Osteocyte (in vitro differentiated cells): ENCODE measurements around the gene GRIA1. TPM values are rescaled to one million over a fixed set of nuclear protein-coding genes. Genes with fewer than 3 reads are reported as not detected.

Experiments
- DNase-seq: peaks from one replicate; pipeline ENCODE4 v3.0.0; 2021; ENCODE audit warnings: mixed read lengths; ENCODE audit not compliant: unreplicated experiment; ENCODE audit errors: extremely low spot score
- H3K27ac Mint-ChIP-seq: one replicate; pipeline ENCODE4 v1.8.0; 2021; ENCODE audit warnings: mild to moderate bottlenecking, mixed read lengths; ENCODE audit not compliant: unreplicated experiment
- H3K27me3 Mint-ChIP-seq: one replicate; pipeline ENCODE4 v1.8.0; 2021; ENCODE audit warnings: mixed read lengths; ENCODE audit not compliant: unreplicated experiment
- H3K36me3 Mint-ChIP-seq: one replicate; pipeline ENCODE4 v1.8.0; 2021; ENCODE audit warnings: mixed read lengths; ENCODE audit not compliant: unreplicated experiment
- H3K4me1 Mint-ChIP-seq: one replicate; pipeline ENCODE4 v1.8.0; 2021; ENCODE audit warnings: mixed read lengths; ENCODE audit not compliant: unreplicated experiment
- H3K4me3 Mint-ChIP-seq: one replicate; pipeline ENCODE4 v1.8.0; 2021; ENCODE audit warnings: mild to moderate bottlenecking, moderate library complexity, mixed read lengths; ENCODE audit not compliant: unreplicated experiment
- H3K9me3 Mint-ChIP-seq: one replicate; pipeline ENCODE4 v1.8.0; 2021; ENCODE audit warnings: mixed read lengths; ENCODE audit not compliant: unreplicated experiment
- total RNA-seq: library from RNA; stranded (reverse); gene quantifications from 2 replicates; pipeline ENCODE4 v1.2.1, GENCODE V29; 2021
- TF ChIP-seq, protein P1 (sequence below): fragments of 200-600 bp; sonication (generic); IDR thresholded peaks from 2 replicates; pipeline ENCODE4 v1.5.0; 2021; ENCODE audit warnings: antibody characterized with exemption, mild to moderate bottlenecking, moderate library complexity

The GRIA1 gene
- total RNA-seq, 1 donor from 2014 or later, result 48.8 TPM

DNA sequence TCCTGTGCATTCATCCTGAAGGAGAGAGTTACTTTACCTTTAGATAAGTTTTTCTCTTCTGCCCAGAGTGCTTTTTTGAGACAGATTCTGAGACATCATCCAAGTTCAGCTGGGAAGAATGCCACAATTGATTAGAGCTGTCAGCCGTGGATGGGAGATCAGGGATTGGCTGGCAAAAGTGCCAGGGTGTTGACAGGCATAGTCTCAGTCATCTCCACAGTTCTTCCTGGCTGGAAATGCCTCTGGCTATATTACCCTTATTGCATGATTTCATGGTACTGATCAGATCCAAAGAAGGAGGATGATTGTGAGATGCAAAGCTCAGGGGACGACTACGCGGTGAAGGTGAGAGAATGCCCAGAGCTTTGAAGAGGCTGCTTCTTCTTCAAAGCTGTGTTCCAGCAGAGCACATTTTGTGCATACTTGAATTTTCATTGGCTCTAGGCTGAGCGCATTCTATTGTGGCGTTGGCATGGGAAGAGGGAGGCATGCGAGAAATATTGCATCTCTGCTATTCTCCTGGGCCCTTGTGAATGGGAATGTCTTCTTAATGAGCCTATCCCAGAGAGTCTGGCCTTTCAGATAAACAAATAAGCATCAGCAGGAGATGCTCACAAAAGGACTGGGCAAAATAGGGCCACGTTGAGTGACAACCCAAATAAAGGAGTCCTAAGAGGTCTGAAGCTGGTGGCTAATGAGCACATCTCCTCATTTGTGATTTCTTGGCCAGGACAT, 82.1 kb downstream of the GRIA1 start:
- Mint-ChIP-seq H3K27me3 (no peaks in the 10 kb centered on the region), H3K9me3 (peaks cover 3% of the 10 kb centered on the region), H3K27ac (no peak overlapping the region), H3K36me3 (peaks cover 2% of the 10 kb centered on the region), H3K4me3 (no peak overlapping the region), H3K4me1 (peaks cover 18% of the 10 kb centered on the region)
- TF ChIP-seq, protein P1, sequence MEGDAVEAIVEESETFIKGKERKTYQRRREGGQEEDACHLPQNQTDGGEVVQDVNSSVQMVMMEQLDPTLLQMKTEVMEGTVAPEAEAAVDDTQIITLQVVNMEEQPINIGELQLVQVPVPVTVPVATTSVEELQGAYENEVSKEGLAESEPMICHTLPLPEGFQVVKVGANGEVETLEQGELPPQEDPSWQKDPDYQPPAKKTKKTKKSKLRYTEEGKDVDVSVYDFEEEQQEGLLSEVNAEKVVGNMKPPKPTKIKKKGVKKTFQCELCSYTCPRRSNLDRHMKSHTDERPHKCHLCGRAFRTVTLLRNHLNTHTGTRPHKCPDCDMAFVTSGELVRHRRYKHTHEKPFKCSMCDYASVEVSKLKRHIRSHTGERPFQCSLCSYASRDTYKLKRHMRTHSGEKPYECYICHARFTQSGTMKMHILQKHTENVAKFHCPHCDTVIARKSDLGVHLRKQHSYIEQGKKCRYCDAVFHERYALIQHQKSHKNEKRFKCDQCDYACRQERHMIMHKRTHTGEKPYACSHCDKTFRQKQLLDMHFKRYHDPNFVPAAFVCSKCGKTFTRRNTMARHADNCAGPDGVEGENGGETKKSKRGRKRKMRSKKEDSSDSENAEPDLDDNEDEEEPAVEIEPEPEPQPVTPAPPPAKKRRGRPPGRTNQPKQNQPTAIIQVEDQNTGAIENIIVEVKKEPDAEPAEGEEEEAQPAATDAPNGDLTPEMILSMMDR, result no peak
- DNase-seq, result no peak

DNA sequence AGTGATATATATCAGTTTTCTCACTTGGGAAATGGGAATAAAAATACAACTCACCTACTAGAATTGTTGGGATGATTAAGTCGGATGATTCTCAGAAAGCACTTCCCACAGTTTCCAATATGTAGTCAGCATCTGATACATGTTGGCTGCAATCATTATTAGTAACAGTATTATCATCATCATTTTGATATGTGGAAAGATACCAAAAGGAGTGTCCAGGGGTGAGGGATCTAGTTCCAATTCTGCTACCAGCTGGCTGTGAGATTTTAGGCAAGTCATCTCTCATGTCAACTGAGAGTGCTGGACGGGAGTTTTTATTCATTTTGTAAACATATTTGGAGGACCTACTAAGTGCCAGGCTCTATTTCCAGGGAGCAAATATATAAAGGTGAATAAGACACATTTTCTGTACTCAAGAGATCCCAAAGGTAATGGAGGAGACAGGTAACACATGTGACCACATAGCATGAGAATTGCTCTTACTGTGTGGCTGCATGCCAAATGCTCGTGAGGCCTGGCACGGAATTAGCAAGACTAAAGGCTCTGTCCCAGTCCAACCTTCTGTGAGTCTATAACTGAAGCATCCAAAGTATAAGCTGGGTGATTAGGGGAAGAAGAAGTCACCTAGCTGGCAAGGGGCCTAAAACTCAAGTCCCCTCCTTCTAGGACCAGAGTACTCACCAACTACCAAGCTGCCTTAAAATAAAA, 83.0 kb downstream of the GRIA1 start:
- Mint-ChIP-seq H3K36me3 (peaks cover 2% of the 10 kb centered on the region), H3K4me3 (no peak overlapping the region), H3K9me3 (peaks cover 3% of the 10 kb centered on the region), H3K27ac (no peak overlapping the region), H3K27me3 (no peaks in the 10 kb centered on the region), H3K4me1 (peaks cover 21% of the 10 kb centered on the region)
- TF ChIP-seq, protein P1, result no peak
- DNase-seq, result no peak

GRCh38 chr5:153584126-153584959, 93.9 kb downstream of the GRIA1 start:
- H3K27me3 Mint-ChIP-seq, result no peaks in the 10 kb centered on the region
- H3K27ac Mint-ChIP-seq, result peak overlapping the region; percentile 66
- H3K9me3 Mint-ChIP-seq, result no peaks in the 10 kb centered on the region
- H3K4me1 Mint-ChIP-seq, result peaks cover 34% of the 10 kb centered on the region
- no peak overlapping the region for H3K4me3 Mint-ChIP-seq
- TF ChIP-seq, protein P1, result no peak
- no peaks in the 10 kb centered on the region for H3K36me3 Mint-ChIP-seq
- DNase-seq, result no peak

DNA sequence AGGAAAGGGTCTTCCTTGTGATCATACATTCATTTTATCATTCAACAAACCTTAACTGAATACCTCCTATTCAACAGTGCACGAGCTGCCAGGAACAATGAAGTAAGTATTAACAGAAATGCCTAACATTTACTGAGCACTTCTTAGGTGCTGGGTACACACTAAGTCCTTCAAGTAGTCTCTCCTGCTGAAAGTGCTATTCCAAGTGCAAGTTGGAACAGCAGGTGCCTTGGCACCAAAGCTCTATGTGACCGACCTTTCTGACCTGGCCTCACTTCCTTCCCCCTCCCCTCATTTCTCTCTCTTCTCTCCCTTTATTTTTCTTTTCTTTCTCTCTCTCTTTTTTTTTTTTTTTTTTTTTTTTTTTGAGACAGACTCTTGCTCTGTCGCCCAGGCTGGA, 94.5 kb downstream of the GRIA1 start:
- no peak for DNase-seq
- H3K27ac Mint-ChIP-seq, result peak overlapping the region; percentile 66
- peaks cover 34% of the 10 kb centered on the region for H3K4me1 Mint-ChIP-seq
- H3K36me3 Mint-ChIP-seq, result no peaks in the 10 kb centered on the region
- TF ChIP-seq, protein P1, result no peak
- no peaks in the 10 kb centered on the region for H3K9me3 Mint-ChIP-seq
- H3K4me3 Mint-ChIP-seq, result no peak overlapping the region
- no peaks in the 10 kb centered on the region for H3K27me3 Mint-ChIP-seq
